Astrocyte (in vitro differentiated cells and primary cell): ENCODE measurements around the gene CDK4. TPM values are rescaled to one million over a fixed set of nuclear protein-coding genes. Genes with fewer than 3 reads are reported as not detected.

Experiments
- DNase-seq: peaks from one replicate; pipeline ENCODE4 v3.0.0-alpha.2; 2010; ENCODE audit warnings: low read depth
- FAIRE-seq: peaks from 2 replicates; lab custom pipeline; 2011; peaks lifted over from hg19 to GRCh38; lab: Jason Lieb, UNC
- H2AFZ ChIP-seq: 2 replicates; pipeline ENCODE4 v1.6.0; 2012; ENCODE audit warnings: low read depth, low read length, inconsistent platforms
- H3K27ac ChIP-seq: 2 replicates; pipeline ENCODE4 v1.5.1; 2011; ENCODE audit warnings: low read depth, low read length, inconsistent platforms
- H3K27me3 ChIP-seq: 2 replicates; pipeline ENCODE4 v1.6.0; 2011; ENCODE audit warnings: low read length, inconsistent platforms; ENCODE audit not compliant: insufficient read depth
- H3K36me3 ChIP-seq: 2 replicates; pipeline ENCODE4 v1.5.1; 2011; ENCODE audit warnings: low read length, inconsistent platforms; ENCODE audit not compliant: insufficient read depth
- H3K4me1 ChIP-seq: 2 replicates; pipeline ENCODE4 v1.5.1; 2011; ENCODE audit warnings: low read length, inconsistent platforms; ENCODE audit not compliant: insufficient read depth
- H3K4me2 ChIP-seq: 2 replicates; pipeline ENCODE4 v1.6.0; 2012; ENCODE audit warnings: low read length, inconsistent platforms
- H3K4me3 ChIP-seq: 2 replicates; pipeline ENCODE4 v1.5.1; 2011; ENCODE audit warnings: low read depth, mild to moderate bottlenecking, low read length, inconsistent platforms; ENCODE audit not compliant: insufficient read depth
- H3K79me2 ChIP-seq: 2 replicates; pipeline ENCODE4 v1.6.0; 2012; ENCODE audit warnings: mild to moderate bottlenecking, low read length, inconsistent platforms; ENCODE audit not compliant: insufficient read depth
- H3K9ac ChIP-seq: 2 replicates; pipeline ENCODE4 v1.6.0; 2012; ENCODE audit warnings: mild to moderate bottlenecking, low read length, inconsistent platforms
- H3K9me3 ChIP-seq: 2 replicates; pipeline ENCODE4 v1.5.1; 2012; ENCODE audit warnings: low read depth, mild to moderate bottlenecking, low read length, inconsistent platforms; ENCODE audit not compliant: insufficient read depth
- H4K20me1 ChIP-seq: 2 replicates; pipeline ENCODE4 v1.6.0; 2012; ENCODE audit warnings: low read length, inconsistent platforms; ENCODE audit not compliant: insufficient read depth
- H3K27ac Mint-ChIP-seq: one replicate; pipeline ENCODE4 v1.8.0; 2021; ENCODE audit warnings: mild to moderate bottlenecking, mixed read lengths; ENCODE audit not compliant: unreplicated experiment
- H3K27me3 Mint-ChIP-seq: one replicate; pipeline ENCODE4 v1.8.0; 2021; ENCODE audit warnings: low read depth, mixed read lengths; ENCODE audit not compliant: unreplicated experiment
- H3K36me3 Mint-ChIP-seq: one replicate; pipeline ENCODE4 v1.8.0; 2021; ENCODE audit warnings: low read depth, mixed read lengths; ENCODE audit not compliant: unreplicated experiment
- H3K4me1 Mint-ChIP-seq: one replicate; pipeline ENCODE4 v1.8.0; 2021; ENCODE audit warnings: low read depth, mixed read lengths; ENCODE audit not compliant: unreplicated experiment
- H3K4me3 Mint-ChIP-seq: one replicate; pipeline ENCODE4 v1.8.0; 2021; ENCODE audit warnings: mild to moderate bottlenecking, moderate library complexity, mixed read lengths; ENCODE audit not compliant: unreplicated experiment
- H3K9me3 Mint-ChIP-seq: one replicate; pipeline ENCODE4 v1.8.0; 2021; ENCODE audit warnings: mild to moderate bottlenecking, mixed read lengths; ENCODE audit not compliant: unreplicated experiment
- CTCF ChIP-seq: IDR thresholded peaks from 2 replicates; pipeline ENCODE4 v1.5.1; 2011; ENCODE audit warnings: low read depth, mild to moderate bottlenecking, inconsistent platforms, low read length, moderate library complexity; ENCODE audit not compliant: insufficient read depth
- EZH2 ChIP-seq: IDR thresholded peaks from 2 replicates; pipeline ENCODE4 v1.6.1; 2012; ENCODE audit warnings: mild to moderate bottlenecking, low read length, inconsistent platforms; ENCODE audit not compliant: insufficient read depth
- total RNA-seq: library from RNA; stranded (reverse); gene quantifications from 2 replicates; pipeline ENCODE4 v1.2.1, GENCODE V29; 2021

Gene CDK4
- total RNA-seq, 1 donor from 2014 or later = 133 TPM

GRCh38 chr12:57732270-57732669 is 19.8 kb downstream of the CDK4 start:
- H3K4me2 ChIP-seq = no peak overlapping the region
- Mint-ChIP-seq H3K4me3 (no peak overlapping the region), H3K27ac (peak overlapping the region; percentile 60), H3K9me3 (peaks cover 13% of the 10 kb centered on the region), H3K36me3 (peaks cover 6% of the 10 kb centered on the region), H3K4me1 (peaks cover 16% of the 10 kb centered on the region), H3K27me3 (peaks cover 85% of the 10 kb centered on the region)
- TF ChIP-seq CTCF (no peak), EZH2 (no peak)
- H3K27ac ChIP-seq = no peak overlapping the region
- H3K4me1 ChIP-seq = peaks cover 4% of the 10 kb centered on the region
- FAIRE-seq (no peak), DNase-seq (no peak)
- peaks cover 16% of the 10 kb centered on the region for H4K20me1 ChIP-seq
- no peaks in the 10 kb centered on the region for H3K36me3 ChIP-seq
- H3K79me2 ChIP-seq = no peaks in the 10 kb centered on the region
- H3K4me3 ChIP-seq = no peak overlapping the region
- no peak overlapping the region for H2AFZ ChIP-seq
- no peaks in the 10 kb centered on the region for H3K9me3 ChIP-seq
- H3K9ac ChIP-seq = no peak overlapping the region
- peaks cover 62% of the 10 kb centered on the region for H3K27me3 ChIP-seq

GRCh38 chr12:57731411-57732080 is 20.6 kb downstream of the CDK4 start:
- H3K4me3 ChIP-seq = no peak overlapping the region
- H3K27me3 ChIP-seq = peaks cover 57% of the 10 kb centered on the region
- TF ChIP-seq CTCF (no peak), EZH2 (no peak)
- H3K9me3 Mint-ChIP-seq = peaks cover 13% of the 10 kb centered on the region
- peaks cover 8% of the 10 kb centered on the region for H3K4me1 ChIP-seq
- FAIRE-seq (no peak), DNase-seq (no peak)
- H3K4me1 Mint-ChIP-seq = peaks cover 13% of the 10 kb centered on the region
- H2AFZ ChIP-seq = no peak overlapping the region
- H4K20me1 ChIP-seq = peaks cover 10% of the 10 kb centered on the region
- H3K36me3 ChIP-seq = no peaks in the 10 kb centered on the region
- H3K4me2 ChIP-seq = no peak overlapping the region
- no peaks in the 10 kb centered on the region for H3K79me2 ChIP-seq
- H3K36me3 Mint-ChIP-seq = peaks cover 6% of the 10 kb centered on the region
- no peak overlapping the region for H3K27ac Mint-ChIP-seq
- peaks cover 84% of the 10 kb centered on the region for H3K27me3 Mint-ChIP-seq
- no peak overlapping the region for H3K4me3 Mint-ChIP-seq
- no peaks in the 10 kb centered on the region for H3K9me3 ChIP-seq
- H3K9ac ChIP-seq = no peak overlapping the region
- no peak overlapping the region for H3K27ac ChIP-seq

GRCh38 chr12:57730336-57731067 is 21.6 kb downstream of the CDK4 start:
- no peak overlapping the region for H3K4me3 ChIP-seq
- no peaks in the 10 kb centered on the region for H3K79me2 ChIP-seq
- H3K4me1 ChIP-seq = peaks cover 7% of the 10 kb centered on the region
- no peak overlapping the region for H3K27ac Mint-ChIP-seq
- no peak overlapping the region for H3K4me2 ChIP-seq
- H3K9me3 ChIP-seq = no peaks in the 10 kb centered on the region
- H3K9ac ChIP-seq = no peak overlapping the region
- H3K9me3 Mint-ChIP-seq = peaks cover 16% of the 10 kb centered on the region
- no peaks in the 10 kb centered on the region for H3K36me3 ChIP-seq
- no peak for TF ChIP-seq EZH2
- TF ChIP-seq CTCF = no peak
- peaks cover 8% of the 10 kb centered on the region for H3K36me3 Mint-ChIP-seq
- no peak overlapping the region for H3K4me3 Mint-ChIP-seq
- H3K4me1 Mint-ChIP-seq = peaks cover 9% of the 10 kb centered on the region
- peaks cover 8% of the 10 kb centered on the region for H4K20me1 ChIP-seq
- no peak for DNase-seq
- H3K27me3 ChIP-seq = peaks cover 47% of the 10 kb centered on the region
- peaks cover 80% of the 10 kb centered on the region for H3K27me3 Mint-ChIP-seq
- H3K27ac ChIP-seq = no peak overlapping the region
- no peak overlapping the region for H2AFZ ChIP-seq
- no peak for FAIRE-seq
